Ascending aorta (tissue), 2 donors: ENCODE data around the gene KCNMA1. TPM values are rescaled to one million over a fixed set of nuclear protein-coding genes. Genes with fewer than 3 reads are reported as not detected.
A peak's percentile ranks its signal among the peaks of the same experiment; 100 is the strongest.

ENCODE experiments used
- DNase-seq, 2 donors: peaks; one replicate each; pipeline ENCODE4 v3.0.0-alpha.2; 2019; ENCODE audit warnings: low spot score in 2 of 2
- H3K27ac ChIP-seq, 2 donors: fragments of 200-600 bp; sonication (generic); one replicate each; pipeline ENCODE4 v1.5.1; 2016 to 2017; ENCODE audit warnings: mild to moderate bottlenecking in 1 of 2
- H3K27me3 ChIP-seq: fragments of 200-600 bp; sonication (generic); one replicate; pipeline ENCODE4 v1.5.1; 2017
- H3K36me3 ChIP-seq, 2 donors: fragments of 200-600 bp; sonication (generic); one replicate each; pipeline ENCODE4 v1.5.1; 2016
- H3K4me1 ChIP-seq, 2 donors: fragments of 200-600 bp; sonication (generic); one replicate each; pipeline ENCODE4 v1.5.1; 2016 to 2017; ENCODE audit warnings: mild to moderate bottlenecking in 1 of 2
- H3K4me3 ChIP-seq, 2 donors: fragments of 200-600 bp; sonication (generic); one replicate each; pipeline ENCODE4 v1.5.1; 2016 to 2017; ENCODE audit warnings: mild to moderate bottlenecking in 1 of 2
- H3K9me3 ChIP-seq, 2 donors: fragments of 200-600 bp; sonication (generic); one replicate each; pipeline ENCODE4 v1.5.1; 2016
- intact Hi-C: fragments of 100-400 bp; cut with DNase I; formaldehyde crosslinking; loops from one replicate; pipeline ENCODE4 v1.15.1; 2023
- total RNA-seq: library from RNA; depleted of rRNA; stranded (reverse); fragments of >200 nt; gene quantifications from one replicate; pipeline ENCODE4 v1.1.0, GENCODE V29; 2016
- TF ChIP-seq, protein P1 (sequence below), 3 experiments: fragments of 200-600 bp in 2 of 3; fragments of 450-650 bp in 1 of 3; sonication (generic) in 2 of 3; IDR thresholded peaks; one replicate each; pipeline ENCODE4 v1.5.1; 2016 to 2019; ENCODE audit warnings: antibody characterized with exemption in 3 of 3, mild to moderate bottlenecking in 1 of 3, moderate library complexity in 1 of 3

The KCNMA1 gene
- total RNA-seq, 1 donor from 2014 or later = 28.6 TPM

GRCh38 chr10:77186936-77187335 lies 450.7 kb downstream of the KCNMA1 start:
- Histone ChIP-seq H3K27ac (no peak overlapping the region), H3K9me3 (no peaks in the 10 kb centered on the region), H3K4me3 (no peak overlapping the region), H3K36me3 (no peaks in the 10 kb centered on the region), H3K27me3 (no peaks in the 10 kb centered on the region), H3K4me1 (peaks cover 4 to 15% of the 10 kb centered on the region in 2 donors)
- no peak for DNase-seq
- TF ChIP-seq, protein P1, sequence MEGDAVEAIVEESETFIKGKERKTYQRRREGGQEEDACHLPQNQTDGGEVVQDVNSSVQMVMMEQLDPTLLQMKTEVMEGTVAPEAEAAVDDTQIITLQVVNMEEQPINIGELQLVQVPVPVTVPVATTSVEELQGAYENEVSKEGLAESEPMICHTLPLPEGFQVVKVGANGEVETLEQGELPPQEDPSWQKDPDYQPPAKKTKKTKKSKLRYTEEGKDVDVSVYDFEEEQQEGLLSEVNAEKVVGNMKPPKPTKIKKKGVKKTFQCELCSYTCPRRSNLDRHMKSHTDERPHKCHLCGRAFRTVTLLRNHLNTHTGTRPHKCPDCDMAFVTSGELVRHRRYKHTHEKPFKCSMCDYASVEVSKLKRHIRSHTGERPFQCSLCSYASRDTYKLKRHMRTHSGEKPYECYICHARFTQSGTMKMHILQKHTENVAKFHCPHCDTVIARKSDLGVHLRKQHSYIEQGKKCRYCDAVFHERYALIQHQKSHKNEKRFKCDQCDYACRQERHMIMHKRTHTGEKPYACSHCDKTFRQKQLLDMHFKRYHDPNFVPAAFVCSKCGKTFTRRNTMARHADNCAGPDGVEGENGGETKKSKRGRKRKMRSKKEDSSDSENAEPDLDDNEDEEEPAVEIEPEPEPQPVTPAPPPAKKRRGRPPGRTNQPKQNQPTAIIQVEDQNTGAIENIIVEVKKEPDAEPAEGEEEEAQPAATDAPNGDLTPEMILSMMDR (IDR thresholded peaks at IDR 0.05) = no peak
- intact Hi-C loops = no loop called here

GRCh38 chr10:77185696-77186095 lies 451.9 kb downstream of the KCNMA1 start:
- H3K27ac ChIP-seq = no peak overlapping the region

GRCh38 chr10:77182803-77183202 lies 454.8 kb downstream of the KCNMA1 start:
- H3K27ac ChIP-seq = peak overlapping the region; percentile 27 to 49
- intact Hi-C loops = no loop called here
- peaks cover 4 to 22% of the 10 kb centered on the region in 2 donors for H3K4me1 ChIP-seq

More at GRCh38 chr10:77185696-77186095, 451.9 kb downstream of the KCNMA1 start:
- no peaks in the 10 kb centered on the region for H3K27me3 ChIP-seq
- DNase-seq = no peak
- intact Hi-C loops = no loop called here
- H3K9me3 ChIP-seq = no peaks in the 10 kb centered on the region
- H3K4me3 ChIP-seq = no peak overlapping the region
- H3K4me1 ChIP-seq = peaks cover 4 to 15% of the 10 kb centered on the region in 2 donors
- H3K36me3 ChIP-seq = no peaks in the 10 kb centered on the region
- TF ChIP-seq, protein P1 (IDR thresholded peaks at IDR 0.05) = no peak

GRCh38 chr10:77180794-77181193 lies 456.8 kb downstream of the KCNMA1 start:
- intact Hi-C loops = no loop called here
- Histone ChIP-seq H3K9me3 (no peaks in the 10 kb centered on the region), H3K27ac (no peak overlapping the region), H3K4me1 (peaks cover 4 to 22% of the 10 kb centered on the region in 2 donors), H3K36me3 (no peaks in the 10 kb centered on the region), H3K27me3 (no peaks in the 10 kb centered on the region), H3K4me3 (no peak overlapping the region)
- TF ChIP-seq, protein P1 (IDR thresholded peaks at IDR 0.05) = no peak
- no peak for DNase-seq

More at GRCh38 chr10:77182803-77183202, 454.8 kb downstream of the KCNMA1 start:
- Histone ChIP-seq H3K4me3 (no peak overlapping the region), H3K36me3 (no peaks in the 10 kb centered on the region), H3K27me3 (no peaks in the 10 kb centered on the region), H3K9me3 (no peaks in the 10 kb centered on the region)
- no peak for DNase-seq
- TF ChIP-seq, protein P1 (IDR thresholded peaks at IDR 0.05) = no peak

DNA sequence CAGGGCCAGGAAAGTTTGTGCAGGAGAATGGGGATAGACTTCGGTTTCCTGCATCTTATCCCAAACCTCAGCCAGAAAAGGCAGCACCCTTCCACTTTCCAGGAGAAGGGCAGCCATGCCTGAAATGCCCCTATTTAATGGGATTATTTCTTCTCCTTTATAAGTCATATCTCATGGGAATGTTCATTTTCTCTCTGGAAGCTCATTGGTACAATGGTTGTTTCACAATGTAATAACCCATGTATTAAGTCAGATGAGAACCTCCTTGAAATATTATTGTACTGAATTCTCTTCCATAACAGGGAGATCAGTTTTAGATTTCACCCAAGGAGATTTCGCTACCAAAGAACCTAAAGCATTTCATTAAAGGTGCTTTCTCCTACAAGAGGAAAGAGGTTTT lies 457.5 kb downstream of the KCNMA1 start:
- intact Hi-C loops = no loop called here
- H3K36me3 ChIP-seq = no peaks in the 10 kb centered on the region

More for the DNA sequence above, 457.5 kb downstream of the KCNMA1 start:
- Histone ChIP-seq H3K9me3 (no peaks in the 10 kb centered on the region), H3K27ac (peak overlapping the region; percentile 59 to 67), H3K27me3 (no peaks in the 10 kb centered on the region), H3K4me1 (peaks cover 4 to 22% of the 10 kb centered on the region in 2 donors), H3K4me3 (no peak overlapping the region)
- no peak for DNase-seq
- TF ChIP-seq, protein P1 (IDR thresholded peaks at IDR 0.05) = no peak
